GM10248 (cell line): ENCODE data around the gene RASGRF2.

Experiments used
- CTCF ChIA-PET: fragments of 300-600 bp; sonication (Branson Sonifier 250); formaldehyde crosslinking; extraction: SDS; loops from one replicate; lab custom pipeline; 2021; ENCODE audit warnings: antibody characterized with exemption; lab: Yijun Ruan, JAX
- POLR2A ChIA-PET: fragments of 350-650 bp; sonication (Branson Sonifier 250); formaldehyde crosslinking; extraction: SDS; loops from one replicate; lab custom pipeline; 2020; ENCODE audit warnings: antibody characterized with exemption; lab: Yijun Ruan, JAX
- DNase-seq: peaks from one replicate; pipeline ENCODE4 v3.0.0; 2012; ENCODE audit errors: extremely low spot score
- CTCF ChIP-seq: IDR thresholded peaks from 2 replicates; pipeline ENCODE4 v1.5.1; 2012; ENCODE audit warnings: mild to moderate bottlenecking, low read depth; ENCODE audit errors: extremely low read depth, missing control alignments, control extremely low read depth

Gene RASGRF2

DNA sequence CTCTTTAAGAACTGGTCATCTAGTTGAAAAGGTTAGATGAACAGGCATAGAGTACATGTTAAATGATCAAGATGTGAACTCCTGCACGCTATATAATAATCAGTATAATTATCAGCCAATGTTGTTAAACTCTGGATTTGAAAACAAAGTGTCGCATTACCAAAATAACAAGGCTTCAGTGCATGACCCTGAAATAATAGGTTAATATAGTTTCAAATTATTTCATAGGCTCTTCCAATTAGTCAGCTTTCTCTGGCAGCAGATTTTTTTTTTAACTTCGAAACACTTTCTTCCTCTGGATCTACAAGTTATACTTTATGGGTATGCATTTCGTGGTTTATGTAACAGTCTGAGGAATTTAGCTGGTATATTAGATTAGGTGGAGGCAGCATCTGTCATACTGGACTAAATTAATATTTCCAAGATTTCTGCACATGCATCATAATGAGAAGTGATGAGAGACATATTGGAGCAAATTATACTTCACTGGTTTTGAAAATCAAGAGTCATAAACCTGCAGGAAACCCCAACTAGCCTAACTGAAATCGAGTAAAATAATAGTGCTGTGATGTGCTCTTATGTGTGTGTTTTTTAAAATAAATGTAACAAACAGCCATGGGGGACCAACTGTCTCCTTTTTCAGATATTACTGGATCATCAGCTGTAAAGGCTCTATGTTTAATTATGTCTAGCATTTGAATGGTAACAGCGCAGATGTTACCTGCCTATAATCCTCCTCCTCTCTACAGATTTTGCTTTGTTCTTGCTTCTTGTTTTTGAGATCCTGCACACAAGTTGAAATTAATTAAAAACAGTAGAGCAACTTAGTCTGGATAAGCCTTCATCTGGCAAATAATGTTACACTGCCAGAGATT, 187.1 kb downstream of the RASGRF2 start:
- CTCF ChIA-PET, result interaction anchor here (2.0 kb wide), 1 partner anchor 17 kb away, joined by 8 read pairs; no protein-coding TSS in a partner anchor
- DNase-seq, result no peak
- POLR2A ChIA-PET, result no interaction called here
- TF ChIP-seq CTCF, result no peak

DNA sequence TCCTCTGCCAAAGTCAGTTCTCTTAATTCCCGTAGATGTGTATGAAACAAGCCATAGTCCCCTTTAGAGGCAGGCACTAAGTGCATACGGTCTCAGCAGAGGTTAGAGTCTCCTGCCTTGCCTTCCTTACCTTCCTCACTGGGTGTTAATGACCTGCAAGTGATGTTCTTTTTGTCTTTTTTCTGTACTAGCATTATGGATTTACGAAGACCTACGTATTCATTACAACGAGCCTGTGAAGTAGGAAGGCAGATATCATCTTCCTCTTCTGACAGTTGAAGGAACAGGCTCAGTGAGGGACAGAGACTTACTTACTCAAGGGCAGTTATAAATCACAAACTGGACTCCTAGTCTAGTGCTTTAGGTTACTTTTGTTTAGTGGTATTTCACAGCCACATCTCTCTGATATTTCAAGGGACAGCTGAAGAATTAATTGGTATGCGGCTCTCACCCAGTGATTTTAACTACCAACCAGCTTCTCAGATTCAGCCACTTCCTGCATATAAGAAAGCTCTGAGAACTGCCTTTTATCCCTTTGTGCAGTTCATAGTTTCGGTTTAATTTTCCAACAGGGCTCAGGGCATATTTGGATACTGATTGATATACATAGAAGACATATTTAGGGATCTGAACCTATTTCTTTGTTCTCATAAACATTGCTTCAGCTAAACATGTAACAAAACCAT, 187.9 kb downstream of the RASGRF2 start:
- TF ChIP-seq CTCF, result no peak
- ChIA-PET POLR2A (no interaction called here), CTCF (no interaction called here)
- no peak for DNase-seq

GRCh38 chr5:81151546-81151945, 191.4 kb downstream of the RASGRF2 start:
- DNase-seq, result no peak
- POLR2A ChIA-PET, result no interaction called here
- no peak for TF ChIP-seq CTCF
- CTCF ChIA-PET, result interaction anchor here (1.5 kb wide), 1 partner anchor 50 kb away, joined by 3 read pairs; no protein-coding TSS in a partner anchor

DNA sequence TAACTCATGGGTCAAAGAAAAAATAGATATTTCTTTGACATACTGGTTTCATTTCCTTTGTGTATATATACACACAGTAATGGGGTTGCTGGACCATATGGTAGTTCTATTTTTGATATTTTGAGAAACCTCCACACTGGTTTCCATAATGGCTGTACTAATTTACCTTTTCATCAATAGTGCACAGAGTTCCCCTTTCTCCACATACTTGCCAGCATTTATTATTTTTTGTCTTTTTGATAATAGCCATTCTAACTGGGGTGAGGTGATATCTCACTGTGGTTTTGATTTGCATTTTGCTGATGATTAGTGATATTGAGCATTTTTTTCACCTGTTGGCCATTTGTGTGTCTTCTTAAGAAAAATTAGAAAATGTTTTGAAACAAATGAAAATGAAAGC, 194.6 kb downstream of the RASGRF2 start:
- DNase-seq, result no peak
- POLR2A ChIA-PET, result no interaction called here
- TF ChIP-seq CTCF, result no peak
- CTCF ChIA-PET, result no interaction called here

- CTCF ChIA-PET, result no interaction called here
- POLR2A ChIA-PET, result no interaction called here
- peak; percentile 21 for DNase-seq
- no peak for TF ChIP-seq CTCF
Observed at GRCh38 chr5:81156732-81157131, 196.6 kb downstream of the RASGRF2 start.

GRCh38 chr5:81161012-81161601, 200.9 kb downstream of the RASGRF2 start:
- ChIA-PET CTCF (interaction anchor here (0.9 to 2.1 kb wide), 2 partner anchors 53 to 474 kb away, joined by 3 to 5 read pairs; no protein-coding TSS in a partner anchor), POLR2A (no interaction called here)
- peak; percentile 46 for DNase-seq
- TF ChIP-seq CTCF, result no peak
